HEK293 (cell line): Measurements from ENCODE around the gene PIGN.

Experiments used
- CTCF ChIA-PET: fragments of 350-600 bp; formaldehyde crosslinking; extraction: SDS; loops from one replicate; lab custom pipeline; 2021; ENCODE audit warnings: antibody characterized with exemption; lab: Yijun Ruan, JAX
- POLR2A ChIA-PET: fragments of 300-600 bp; formaldehyde crosslinking; extraction: SDS; loops from one replicate; lab custom pipeline; 2020; ENCODE audit warnings: antibody characterized with exemption, inconsistent platforms; lab: Yijun Ruan, JAX
- H3K27ac ChIP-seq: fragments of 200-500 bp; sonication (Bioruptor generic); 2 replicates; pipeline ENCODE4 v1.5.1; 2014; ENCODE audit warnings: low read depth, low read length, control low read depth, inconsistent platforms; ENCODE audit errors: extremely low read depth
- H3K36me3 ChIP-seq, 2 experiments: fragments of 200-500 bp in 1 of 2; sonication (Bioruptor generic) in 1 of 2; 1 replicate in 1 of 2; 2 replicates in 1 of 2; pipeline ENCODE4 v1.5.1; 2014 to 2017; ENCODE audit warnings: inconsistent platforms in 2 of 2, low read length in 2 of 2; ENCODE audit not compliant: control insufficient read depth in 2 of 2, insufficient read depth in 1 of 2
- H3K4me1 ChIP-seq: fragments of 200-500 bp; sonication (Bioruptor generic); 2 replicates; pipeline ENCODE4 v1.5.1; 2014; ENCODE audit warnings: mild to moderate bottlenecking, low read length, inconsistent platforms; ENCODE audit not compliant: control insufficient read depth, insufficient read depth
- H3K4me3 ChIP-seq: 2 replicates; pipeline ENCODE4 v1.5.1; 2011; ENCODE audit warnings: low read depth, mild to moderate bottlenecking, control low read depth, low read length, moderate library complexity
- H3K9me3 ChIP-seq: fragments of 200-500 bp; sonication (Bioruptor generic); 2 replicates; pipeline ENCODE4 v1.5.1; 2014; ENCODE audit warnings: low read depth, low read length, inconsistent platforms; ENCODE audit not compliant: control insufficient read depth, insufficient read depth
- GLI4 ChIP-seq: fragments of 450-650 bp; formaldehyde crosslinking; IDR thresholded peaks from 2 replicates; pipeline ENCODE4 v1.5.1; 2016; ENCODE audit warnings: missing biosample characterization, missing genetic modification characterization
- GLIS2 ChIP-seq: fragments of 450-650 bp; formaldehyde crosslinking; IDR thresholded peaks from 2 replicates; pipeline ENCODE4 v1.5.1; 2016; ENCODE audit warnings: missing biosample characterization, missing genetic modification characterization
- KLF1 ChIP-seq: fragments of 450-650 bp; formaldehyde crosslinking; IDR thresholded peaks from 2 replicates; pipeline ENCODE4 v1.5.1; 2016; ENCODE audit warnings: missing biosample characterization, missing genetic modification characterization
- MZF1 ChIP-seq: fragments of 450-650 bp; formaldehyde crosslinking; IDR thresholded peaks from 2 replicates; pipeline ENCODE4 v1.5.1; 2017; ENCODE audit warnings: missing biosample characterization, missing genetic modification characterization, borderline replicate concordance
- PRDM1 ChIP-seq: fragments of 450-650 bp; formaldehyde crosslinking; IDR thresholded peaks from 2 replicates; pipeline ENCODE4; 2016; ENCODE audit warnings: missing biosample characterization, missing genetic modification characterization
- ZBTB20 ChIP-seq: fragments of 450-650 bp; formaldehyde crosslinking; IDR thresholded peaks from 2 replicates; pipeline ENCODE4 v1.5.1; 2016; ENCODE audit warnings: missing biosample characterization, missing genetic modification characterization
- ZBTB8A ChIP-seq: fragments of 450-650 bp; formaldehyde crosslinking; IDR thresholded peaks from 2 replicates; pipeline ENCODE4 v1.5.1; 2016; ENCODE audit warnings: missing biosample characterization, missing genetic modification characterization
- ZNF112 ChIP-seq: fragments of 450-650 bp; formaldehyde crosslinking; IDR thresholded peaks from 2 replicates; pipeline ENCODE4 v1.5.0; 2017; ENCODE audit warnings: missing biosample characterization, missing genetic modification characterization
- ZNF132 ChIP-seq: fragments of 450-650 bp; formaldehyde crosslinking; IDR thresholded peaks from 2 replicates; pipeline ENCODE4 v1.5.1; 2017; ENCODE audit warnings: missing biosample characterization, missing genetic modification characterization, borderline replicate concordance
- ZNF174 ChIP-seq: fragments of 450-650 bp; formaldehyde crosslinking; IDR thresholded peaks from 2 replicates; pipeline ENCODE4 v1.5.0; 2017; ENCODE audit warnings: missing biosample characterization, mild to moderate bottlenecking, missing genetic modification characterization
- ZNF184 ChIP-seq: fragments of 450-650 bp; IDR thresholded peaks from 2 replicates; pipeline ENCODE4 v1.5.1; 2018; ENCODE audit warnings: missing biosample characterization, mild to moderate bottlenecking, missing genetic modification characterization
- ZNF202 ChIP-seq: fragments of 450-650 bp; formaldehyde crosslinking; IDR thresholded peaks from 2 replicates; pipeline ENCODE4 v1.5.1; 2016; ENCODE audit warnings: missing biosample characterization, missing genetic modification characterization, borderline replicate concordance
- ZNF221 ChIP-seq: fragments of 450-650 bp; formaldehyde crosslinking; IDR thresholded peaks from 2 replicates; pipeline ENCODE4 v1.5.1; 2017; ENCODE audit warnings: missing biosample characterization, missing genetic modification characterization, borderline replicate concordance
- ZNF223 ChIP-seq: fragments of 450-650 bp; formaldehyde crosslinking; IDR thresholded peaks from 2 replicates; pipeline ENCODE4 v1.5.1; 2016; ENCODE audit warnings: missing biosample characterization, missing genetic modification characterization
- ZNF23 ChIP-seq: fragments of 450-650 bp; formaldehyde crosslinking; IDR thresholded peaks from 2 replicates; pipeline ENCODE4 v1.5.1; 2016; ENCODE audit warnings: missing biosample characterization, missing genetic modification characterization, borderline replicate concordance
- ZNF24 ChIP-seq: fragments of 450-650 bp; formaldehyde crosslinking; IDR thresholded peaks from 2 replicates; pipeline ENCODE4 v1.5.1; 2016; ENCODE audit warnings: missing biosample characterization, missing genetic modification characterization
- ZNF248 ChIP-seq: fragments of 450-650 bp; formaldehyde crosslinking; IDR thresholded peaks from 2 replicates; pipeline ENCODE4 v1.5.1; 2017; ENCODE audit warnings: missing biosample characterization, missing genetic modification characterization
- ZNF26 ChIP-seq: fragments of 450-650 bp; formaldehyde crosslinking; IDR thresholded peaks from 2 replicates; pipeline ENCODE4 v1.5.1; 2016; ENCODE audit warnings: missing biosample characterization, missing genetic modification characterization
- ZNF354C ChIP-seq: fragments of 450-650 bp; formaldehyde crosslinking; IDR thresholded peaks from 2 replicates; pipeline ENCODE4 v1.5.1; 2016; ENCODE audit warnings: missing biosample characterization, missing genetic modification characterization, low read depth, borderline replicate concordance
- ZNF362 ChIP-seq: fragments of 450-650 bp; formaldehyde crosslinking; IDR thresholded peaks from 2 replicates; pipeline ENCODE4 v1.5.1; 2016; ENCODE audit warnings: missing biosample characterization, missing genetic modification characterization
- ZNF404 ChIP-seq: fragments of 450-650 bp; formaldehyde crosslinking; IDR thresholded peaks from 2 replicates; pipeline ENCODE4 v1.5.1; 2017; ENCODE audit warnings: missing biosample characterization, missing genetic modification characterization
- ZNF433 ChIP-seq: fragments of 450-650 bp; formaldehyde crosslinking; IDR thresholded peaks from 2 replicates; pipeline ENCODE4 v1.5.1; 2016; ENCODE audit warnings: missing biosample characterization, missing genetic modification characterization, low read depth
- ZNF521 ChIP-seq: fragments of 450-650 bp; formaldehyde crosslinking; IDR thresholded peaks from 2 replicates; pipeline ENCODE4 v1.5.1; 2017; ENCODE audit warnings: missing biosample characterization, mild to moderate bottlenecking, missing genetic modification characterization
- ZNF610 ChIP-seq: fragments of 450-650 bp; formaldehyde crosslinking; IDR thresholded peaks from 2 replicates; pipeline ENCODE4 v1.5.1; 2016; ENCODE audit warnings: missing biosample characterization, missing genetic modification characterization, borderline replicate concordance
- ZNF654 ChIP-seq: fragments of 450-650 bp; formaldehyde crosslinking; IDR thresholded peaks from 2 replicates; pipeline ENCODE4 v1.5.1; 2016; ENCODE audit warnings: low read depth, missing biosample characterization, missing genetic modification characterization
- ZNF768 ChIP-seq: fragments of 450-650 bp; formaldehyde crosslinking; IDR thresholded peaks from 2 replicates; pipeline ENCODE4 v1.5.1; 2018; ENCODE audit warnings: missing biosample characterization, mild to moderate bottlenecking, missing genetic modification characterization
- ZNF777 ChIP-seq: fragments of 450-650 bp; formaldehyde crosslinking; IDR thresholded peaks from 2 replicates; pipeline ENCODE4 v1.5.1; 2017; ENCODE audit warnings: missing biosample characterization, missing genetic modification characterization, borderline replicate concordance
- ZSCAN16 ChIP-seq: fragments of 450-650 bp; formaldehyde crosslinking; IDR thresholded peaks from 2 replicates; pipeline ENCODE4 v1.5.1; 2016; ENCODE audit warnings: missing biosample characterization, missing genetic modification characterization
- ZSCAN30 ChIP-seq: fragments of 450-650 bp; IDR thresholded peaks from 2 replicates; pipeline ENCODE4 v1.5.1; 2018; ENCODE audit warnings: missing biosample characterization, mild to moderate bottlenecking, missing genetic modification characterization, moderate library complexity
- ZSCAN5A ChIP-seq: fragments of 450-650 bp; formaldehyde crosslinking; IDR thresholded peaks from 2 replicates; pipeline ENCODE4 v1.5.1; 2016; ENCODE audit warnings: missing biosample characterization, missing genetic modification characterization
- TF ChIP-seq, protein P1 (sequence below): fragments of 450-650 bp; formaldehyde crosslinking; IDR thresholded peaks from 2 replicates; pipeline ENCODE4 v1.5.1; 2016; ENCODE audit warnings: missing biosample characterization, missing genetic modification characterization

The PIGN gene

GRCh38 chr18:62140259-62140658 lies 46.6 kb downstream of the PIGN start (continued):
- no peak for TF ChIP-seq ZNF24 (tag by site-specific recombination)
- no peak for TF ChIP-seq ZNF202 (tag by site-specific recombination)
- no peak for TF ChIP-seq ZBTB8A
- TF ChIP-seq ZBTB20 (tag by site-specific recombination), result no peak
- TF ChIP-seq ZNF777 (tag by site-specific recombination), result no peak
- TF ChIP-seq ZNF223, result no peak
- no peak for TF ChIP-seq ZNF248 (tag by site-specific recombination)
- TF ChIP-seq ZNF521, result no peak
- no peak for TF ChIP-seq ZNF184 (tag by site-specific recombination)
- no peak for TF ChIP-seq MZF1 (tag by site-specific recombination)
- no peak for TF ChIP-seq ZNF23 (tag by site-specific recombination)
- TF ChIP-seq ZNF362 (tag by site-specific recombination), result no peak

- no peak overlapping the region for H3K4me3 ChIP-seq
- TF ChIP-seq GLIS2 (no peak), GLI4 (tag by site-specific recombination) (no peak), ZSCAN5A (tag by site-specific recombination) (no peak), PRDM1 (tag by site-specific recombination) (no peak), ZNF174 (no peak), ZNF221 (no peak), ZNF768 (tag by site-specific recombination) (no peak), ZNF112 (tag by site-specific recombination) (no peak), ZNF132 (tag by site-specific recombination) (no peak), ZNF433 (tag by site-specific recombination) (no peak), ZNF610 (tag by site-specific recombination) (no peak), ZNF654 (tag by site-specific recombination) (no peak), ZSCAN30 (tag by site-specific recombination) (no peak), ZSCAN16 (tag by site-specific recombination) (no peak), ZNF354C (tag by site-specific recombination) (no peak), ZNF26 (no peak), KLF1 (tag by site-specific recombination) (no peak), ZNF404 (no peak)
- TF ChIP-seq, protein P1, sequence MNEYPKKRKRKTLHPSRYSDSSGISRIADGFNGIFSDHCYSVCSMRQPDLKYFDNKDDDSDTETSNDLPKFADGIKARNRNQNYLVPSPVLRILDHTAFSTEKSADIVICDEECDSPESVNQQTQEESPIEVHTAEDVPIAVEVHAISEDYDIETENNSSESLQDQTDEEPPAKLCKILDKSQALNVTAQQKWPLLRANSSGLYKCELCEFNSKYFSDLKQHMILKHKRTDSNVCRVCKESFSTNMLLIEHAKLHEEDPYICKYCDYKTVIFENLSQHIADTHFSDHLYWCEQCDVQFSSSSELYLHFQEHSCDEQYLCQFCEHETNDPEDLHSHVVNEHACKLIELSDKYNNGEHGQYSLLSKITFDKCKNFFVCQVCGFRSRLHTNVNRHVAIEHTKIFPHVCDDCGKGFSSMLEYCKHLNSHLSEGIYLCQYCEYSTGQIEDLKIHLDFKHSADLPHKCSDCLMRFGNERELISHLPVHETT (tag by site-specific recombination), result no peak
- CTCF ChIA-PET, result interaction anchor here (2.9 kb wide), 1 partner anchor 8 kb away, joined by 15 read pairs; no protein-coding TSS in a partner anchor
- no peaks in the 10 kb centered on the region for H3K4me1 ChIP-seq
- POLR2A ChIA-PET, result no interaction called here
- H3K9me3 ChIP-seq, result no peaks in the 10 kb centered on the region
- H3K27ac ChIP-seq, result no peak overlapping the region
- peaks cover 4 to 11% of the 10 kb centered on the region in 2 experiments for H3K36me3 ChIP-seq
Observed at GRCh38 chr18:62138461-62139235, 48.2 kb downstream of the PIGN start.
